CD4-positive, alpha-beta T cell treated with Interleukin-4 for 4 hours (primary cell): ENCODE measurements around the gene PPIL1.
"Not testable (repeated sequence)": the region's sequence is repeated elsewhere in the genome, so short reads cannot be mapped to it uniquely, and the experiment has no call there.

Source experiments
- DNase-seq: peaks from one replicate; pipeline ENCODE4 v3.0.0-alpha.2; 2020

PPIL1 gene

GRCh38 chr6:36813047-36813446 is 61.6 kb downstream of the PPIL1 start:
- not testable (repeated sequence) for DNase-seq

DNA sequence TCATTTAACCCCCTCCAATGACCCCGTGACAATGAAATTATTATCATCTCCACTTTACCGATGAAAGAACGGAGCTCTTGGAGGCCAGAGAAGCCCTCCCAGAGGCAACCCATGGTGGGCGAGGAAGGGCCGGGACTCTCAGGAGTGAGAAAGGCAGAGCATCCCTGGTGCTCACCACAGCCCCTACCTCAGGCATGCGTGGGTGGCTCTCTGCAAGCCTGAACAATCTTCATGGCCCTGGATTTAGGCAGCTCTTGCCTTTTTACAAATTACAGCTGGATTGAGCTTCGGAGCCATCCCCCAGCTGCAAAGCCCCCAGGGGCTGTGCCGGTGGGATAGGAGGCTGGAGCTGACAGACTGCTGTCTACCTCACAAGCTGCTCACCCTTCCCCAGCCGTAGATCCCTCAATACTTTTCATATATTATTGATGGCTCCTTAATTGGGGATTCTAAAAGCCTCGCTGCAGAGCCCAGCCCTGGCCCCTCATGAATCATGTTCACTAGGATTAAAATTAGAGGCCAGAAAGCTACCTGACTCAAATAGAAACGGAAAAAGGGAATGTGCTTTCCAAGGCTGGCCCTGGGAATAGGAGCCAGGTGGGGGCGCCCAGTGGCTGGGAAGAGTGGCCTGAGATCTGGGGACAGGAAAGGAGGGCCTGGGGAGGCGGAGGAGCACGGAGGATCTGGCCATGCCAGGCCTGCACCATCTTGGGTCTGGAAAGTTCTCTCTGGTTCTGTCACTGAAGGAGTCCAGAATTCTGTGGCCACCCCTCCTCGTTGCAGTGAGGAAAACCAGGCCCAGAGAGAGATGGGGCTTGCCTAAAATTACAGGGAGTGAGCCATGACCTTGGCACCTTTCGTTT is 64.4 kb downstream of the PPIL1 start:
- no peak for DNase-seq

DNA sequence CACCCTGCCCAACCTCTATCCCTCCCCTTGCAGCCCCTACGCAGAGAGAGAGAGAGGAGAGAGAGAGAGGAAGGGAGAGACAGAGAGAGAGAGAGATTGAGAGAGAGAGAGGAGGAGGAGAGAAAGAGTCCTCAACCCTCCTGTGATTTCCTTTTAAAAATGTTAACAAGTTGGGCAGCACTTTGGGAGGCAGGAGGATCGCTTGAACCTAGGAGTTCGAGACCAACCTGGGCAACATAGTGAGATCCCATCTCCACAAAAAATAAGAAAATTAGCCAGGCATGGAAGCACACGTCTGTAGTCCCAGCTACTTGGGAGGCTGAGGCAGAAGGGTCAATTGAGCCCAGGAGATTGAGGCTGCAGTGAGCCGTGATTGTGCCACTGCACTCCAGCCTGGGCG is 65.4 kb downstream of the PPIL1 start:
- no peak for DNase-seq

DNA sequence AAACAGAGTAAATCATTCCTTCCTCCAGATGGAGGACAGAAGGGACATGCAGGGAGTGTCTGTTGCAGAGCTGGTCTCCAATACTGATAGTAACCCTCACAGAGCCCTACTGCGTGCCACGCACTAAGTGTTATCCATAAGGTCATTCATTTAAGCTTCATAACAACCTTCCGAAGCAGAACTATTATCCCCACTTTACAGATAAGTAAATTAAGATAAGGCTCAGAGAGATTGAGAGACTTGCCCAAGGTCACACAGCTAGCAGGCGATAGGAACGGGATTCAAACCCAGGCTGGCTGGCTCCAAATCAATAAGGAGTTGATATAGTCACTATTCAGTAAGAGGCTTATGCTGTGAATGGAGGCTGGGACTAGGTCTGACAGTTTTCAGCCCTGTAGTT is 66.0 kb downstream of the PPIL1 start:
- no peak for DNase-seq

GRCh38 chr6:36807750-36808149 is 66.9 kb downstream of the PPIL1 start:
- no peak for DNase-seq

GRCh38 chr6:36807143-36807542 is 67.5 kb downstream of the PPIL1 start:
- DNase-seq, result no peak

DNA sequence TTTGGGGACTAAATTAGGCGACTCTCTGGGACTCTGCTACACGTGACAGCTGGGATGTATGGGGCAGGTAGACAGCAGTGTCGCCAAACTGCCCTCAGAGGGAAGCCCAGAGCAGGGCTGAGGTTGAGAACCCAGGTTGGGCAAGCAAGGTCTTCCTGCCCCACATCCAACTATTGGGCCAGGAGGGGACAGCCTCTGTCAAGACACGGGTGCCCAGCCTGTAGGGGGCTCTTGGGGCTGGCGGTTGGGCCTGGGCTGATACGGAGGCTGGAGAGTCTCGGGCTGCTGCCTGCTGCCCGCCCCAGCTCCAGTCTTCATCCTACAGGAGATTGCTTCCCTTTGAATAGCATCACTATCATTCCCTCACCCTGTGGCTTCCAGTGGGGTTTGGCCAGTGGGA is 68.7 kb downstream of the PPIL1 start:
- DNase-seq, result no peak

DNA sequence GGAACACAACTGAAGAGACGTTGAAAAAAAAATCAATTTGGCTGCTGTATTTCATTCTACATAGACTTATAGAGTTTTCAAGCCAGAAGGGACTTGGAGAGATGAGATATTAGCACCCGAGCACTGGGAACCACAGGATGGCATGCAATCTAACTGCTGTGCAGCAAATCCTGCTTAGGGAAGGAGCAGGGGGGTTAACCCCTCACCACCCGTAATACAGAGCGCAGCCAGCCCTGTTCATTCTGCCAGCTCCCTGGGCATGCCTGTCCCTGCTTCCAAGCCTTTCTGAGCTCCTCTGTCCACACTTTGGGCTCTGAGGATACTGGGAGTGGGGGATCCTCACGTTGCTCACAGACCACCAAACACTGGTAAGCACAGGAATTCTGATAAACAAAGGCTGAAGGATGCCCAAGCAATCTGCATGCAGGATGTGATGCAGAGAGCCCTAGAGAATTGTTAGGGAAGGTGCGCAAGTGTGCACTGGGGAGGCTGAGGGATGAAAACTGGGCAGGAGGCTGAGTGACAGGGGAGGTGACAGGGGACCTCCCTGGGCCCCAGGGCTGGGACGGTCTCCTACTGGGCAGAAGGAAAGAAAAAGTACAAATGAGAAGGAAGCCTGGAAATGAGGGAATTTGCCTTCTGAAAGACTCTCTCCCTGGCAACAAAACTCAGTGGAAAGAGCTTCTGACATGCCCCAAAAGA is 69.4 kb downstream of the PPIL1 start:
- DNase-seq, result no peak
